SK-N-SH treated with all-trans-retinoic acid at 6 μM for 48 hours (cell line): Measurements from ENCODE around the gene GCH1.

ENCODE experiments used
- ATAC-seq: fragments of 200-7000 bp; cut with Tn5 transposase; 3 replicates; pipeline ENCODE4 v1.9.1; 2020; ENCODE audit warnings: mild to moderate bottlenecking, moderate library complexity
- ARNTL ChIP-seq: fragments of 450-650 bp; formaldehyde crosslinking; IDR thresholded peaks from 2 replicates; pipeline ENCODE4 v1.5.0; 2020; ENCODE audit warnings: low read depth, mild to moderate bottlenecking, moderate library complexity, borderline replicate concordance
- BACH2 ChIP-seq: fragments of 250-450 bp; sonication (Bioruptor Pico); IDR thresholded peaks from 2 replicates; pipeline ENCODE4 v1.9.0; 2021; ENCODE audit warnings: mild to moderate bottlenecking, borderline replicate concordance
- CREB5 ChIP-seq: fragments of 250-450 bp; sonication (Bioruptor Pico); IDR thresholded peaks from 2 replicates; pipeline ENCODE4 v1.5.1; 2020; ENCODE audit warnings: low read depth, mild to moderate bottlenecking, moderate library complexity
- CSDC2 ChIP-seq: fragments of 250-450 bp; sonication (Bioruptor Pico); IDR thresholded peaks from 2 replicates; pipeline ENCODE4 v1.5.0; 2020; ENCODE audit warnings: mild to moderate bottlenecking, moderate library complexity
- CSRNP3 ChIP-seq: fragments of 250-450 bp; sonication (Bioruptor Pico); IDR thresholded peaks from 2 replicates; pipeline ENCODE4 v1.5.1; 2021; ENCODE audit warnings: mild to moderate bottlenecking, moderate library complexity
- GLIS3 ChIP-seq: fragments of 250-450 bp; sonication (Bioruptor Pico); IDR thresholded peaks from 2 replicates; pipeline ENCODE4 v1.5.0; 2020; ENCODE audit warnings: mild to moderate bottlenecking, moderate library complexity
- ISL1 ChIP-seq: fragments of 250-450 bp; sonication (Bioruptor Pico); IDR thresholded peaks from 2 replicates; pipeline ENCODE4 v2.1.2; 2022; ENCODE audit warnings: mild to moderate bottlenecking, moderate library complexity
- OSR1 ChIP-seq: fragments of 250-450 bp; sonication (Bioruptor Pico); IDR thresholded peaks from 2 replicates; pipeline ENCODE4 v1.8.0; 2022; ENCODE audit warnings: moderate library complexity, mild to moderate bottlenecking, inconsistent platforms
- PATZ1 ChIP-seq: fragments of 250-450 bp; sonication (Bioruptor Pico); IDR thresholded peaks from 2 replicates; pipeline ENCODE4 v1.8.0; 2020; ENCODE audit warnings: mild to moderate bottlenecking, moderate library complexity, borderline replicate concordance
- POU6F1 ChIP-seq: fragments of 250-450 bp; sonication (Bioruptor Pico); IDR thresholded peaks from 2 replicates; pipeline ENCODE4 v1.8.0; 2021; ENCODE audit warnings: low read depth, mild to moderate bottlenecking, moderate library complexity, borderline replicate concordance
- PPARA ChIP-seq: fragments of 250-450 bp; sonication (Bioruptor Pico); IDR thresholded peaks from 2 replicates; pipeline ENCODE4 v1.5.0; 2020; ENCODE audit warnings: mild to moderate bottlenecking, borderline replicate concordance
- TCF4 ChIP-seq: fragments of 250-450 bp; sonication (Bioruptor Pico); IDR thresholded peaks from 2 replicates; pipeline ENCODE4 v1.8.0; 2021; ENCODE audit warnings: mild to moderate bottlenecking, moderate library complexity, borderline replicate concordance
- TOX ChIP-seq: fragments of 250-450 bp; sonication (Bioruptor Pico); IDR thresholded peaks from 2 replicates; pipeline ENCODE4 v1.8.0; 2021; ENCODE audit warnings: mild to moderate bottlenecking, moderate library complexity, borderline replicate concordance
- TSHZ2 ChIP-seq: fragments of 250-450 bp; sonication (Bioruptor Pico); IDR thresholded peaks from 2 replicates; pipeline ENCODE4 v1.5.0; 2020; ENCODE audit warnings: mild to moderate bottlenecking, moderate library complexity
- ZC3H10 ChIP-seq: fragments of 250-450 bp; sonication (Bioruptor Pico); IDR thresholded peaks from 2 replicates; pipeline ENCODE4 v1.5.1; 2021; ENCODE audit warnings: mild to moderate bottlenecking, moderate library complexity
- ZFP3 ChIP-seq: fragments of 250-450 bp; sonication (Bioruptor Pico); IDR thresholded peaks from 2 replicates; pipeline ENCODE4 v1.5.0; 2020; ENCODE audit warnings: mild to moderate bottlenecking, moderate library complexity
- ZFP30 ChIP-seq: fragments of 450-650 bp; formaldehyde crosslinking; IDR thresholded peaks from 2 replicates; pipeline ENCODE4 v1.5.0; 2022; ENCODE audit warnings: mild to moderate bottlenecking, moderate library complexity
- ZNF565 ChIP-seq: fragments of 450-650 bp; formaldehyde crosslinking; conservative IDR thresholded peaks from 2 replicates; pipeline ENCODE4 v1.5.0; 2020; ENCODE audit warnings: low read depth, mild to moderate bottlenecking, moderate library complexity
- ZNF70 ChIP-seq: fragments of 450-650 bp; formaldehyde crosslinking; IDR thresholded peaks from 2 replicates; pipeline ENCODE4 v1.5.0; 2020; ENCODE audit warnings: mild to moderate bottlenecking, moderate library complexity
- ZNF8 ChIP-seq: fragments of 450-650 bp; formaldehyde crosslinking; IDR thresholded peaks from 2 replicates; pipeline ENCODE4 v1.5.0; 2020; ENCODE audit warnings: mild to moderate bottlenecking, moderate library complexity

GCH1 gene

GRCh38 chr14:54809767-54810166, 92.9 kb downstream of the GCH1 start:
- no peak for ATAC-seq
- TF ChIP-seq PPARA (CRISPR knock-in tag) (no peak), PATZ1 (CRISPR knock-in tag) (no peak), OSR1 (CRISPR knock-in tag) (no peak), ZNF565 (CRISPR knock-in tag) (no peak), CREB5 (CRISPR knock-in tag) (no peak), CSRNP3 (no peak), ARNTL (CRISPR knock-in tag) (no peak), TCF4 (CRISPR knock-in tag) (no peak), TOX (CRISPR knock-in tag) (no peak), ZFP3 (CRISPR knock-in tag) (no peak), POU6F1 (CRISPR knock-in tag) (no peak), BACH2 (CRISPR knock-in tag) (no peak), ZFP30 (CRISPR knock-in tag) (no peak), ZC3H10 (CRISPR knock-in tag) (no peak), ZNF70 (CRISPR knock-in tag) (no peak), ISL1 (CRISPR knock-in tag) (no peak), TSHZ2 (CRISPR knock-in tag) (no peak), GLIS3 (CRISPR knock-in tag) (no peak), CSDC2 (no peak)

GRCh38 chr14:54808326-54809161, 94.1 kb downstream of the GCH1 start:
- ATAC-seq, result no peak
- TF ChIP-seq OSR1 (CRISPR knock-in tag), result no peak
- no peak for TF ChIP-seq ZFP30 (CRISPR knock-in tag)
- TF ChIP-seq ISL1 (CRISPR knock-in tag), result no peak
- no peak for TF ChIP-seq ARNTL (CRISPR knock-in tag)
- 0 out of 2 replicates have a peak, but pooled peaks have one; percentile 30 for TF ChIP-seq TSHZ2 (CRISPR knock-in tag)
- no peak for TF ChIP-seq ZNF8 (CRISPR knock-in tag)
